ENCODE measurements around the gene PKNOX2. TPM values are rescaled to one million over a fixed set of nuclear protein-coding genes. Genes with fewer than 3 reads are reported as not detected.

The PKNOX2 gene
- total and polyA plus RNA-seq, 9 of the 15 experiments (the other 6 are each of a cell fraction or from before 2014, with no cell fraction given) = not detected

- TF ChIP-seq ZC3H4 (CRISPR knock-in tag; IDR thresholded peaks at IDR 0.05; ENCODE audit: borderline replicate concordance) = no peak
- no peak for TF ChIP-seq ZNF717 (CRISPR knock-in tag; IDR thresholded peaks at IDR 0.05)
- no peak for TF ChIP-seq HDAC3 (IDR thresholded peaks at IDR 0.05; ENCODE audit: borderline replicate concordance, partially characterized antibody)
- TF ChIP-seq THRAP3 (IDR thresholded peaks at IDR 0.05; ENCODE audit: borderline replicate concordance) = no peak
- no peak for TF ChIP-seq HES1 (IDR thresholded peaks at IDR 0.05; ENCODE audit: low read depth)
- TF ChIP-seq EGR1 (conservative IDR thresholded peaks at IDR 0.05) = no peak
- no peak for TF ChIP-seq ARNT (IDR thresholded peaks at IDR 0.05)
- no peak for TF ChIP-seq ARID2 (IDR thresholded peaks at IDR 0.05)
- TF ChIP-seq PTBP1 (IDR thresholded peaks at IDR 0.05; ENCODE audit: low read depth, low read length) = no peak
- no peak for TF ChIP-seq BRCA1 (IDR thresholded peaks at IDR 0.05)
- no peak for TF ChIP-seq BRCA1 (CRISPR knock-in tag; IDR thresholded peaks at IDR 0.05)
- no peak for TF ChIP-seq KAT8 (IDR thresholded peaks at IDR 0.05; ENCODE audit: low read depth)
- no peak for TF ChIP-seq MEF2A (IDR thresholded peaks at IDR 0.05; ENCODE audit: control insufficient read depth, low read depth, low read length)
- no peak for TF ChIP-seq ARID1B (IDR thresholded peaks at IDR 0.05)
- TF ChIP-seq ZNF707 (CRISPR knock-in tag; conservative IDR thresholded peaks at IDR 0.05) = no peak
- no peak for TF ChIP-seq GABPB1 (CRISPR knock-in tag; IDR thresholded peaks at IDR 0.05)
- no peak for TF ChIP-seq FOS (IDR thresholded peaks at IDR 0.05; ENCODE audit: extremely low read depth, insufficient read length)
- no peak for TF ChIP-seq ZNF668 (CRISPR knock-in tag; IDR thresholded peaks at IDR 0.05)
- no peak for TF ChIP-seq ZNF282 (CRISPR knock-in tag; IDR thresholded peaks at IDR 0.05)
- peaks cover 4% of the 10 kb centered on the region; the same call in 1 of the 2 replicates for H4K20me1 ChIP-seq (replicated peaks; ENCODE audit: control insufficient read depth, insufficient read depth, low read length)
- no peak overlapping the region for H2AFZ ChIP-seq (ENCODE audit: low read depth, low read length)
- BruUV-seq (replicated peaks) = no TSS peak
- H3K9me1 ChIP-seq (ENCODE audit: control insufficient read depth, insufficient read depth, low read length) = no peaks in the 10 kb centered on the region
- no peaks in the 10 kb centered on the region for H3K79me2 ChIP-seq (ENCODE audit: control insufficient read depth, insufficient read depth, low read length)
- DNase-seq (ENCODE audit: extremely low read depth in 1 of 4, low spot score in 3 of 4) (no peak), FAIRE-seq (no peak), ATAC-seq (no peak)
- no peak overlapping the region for H3K4me3 ChIP-seq
- no peak overlapping the region for H3K9ac ChIP-seq (ENCODE audit: insufficient read depth in 1 of 2, low read depth in 2 of 2, low read length in 2 of 2)
- in situ Hi-C loops (cut with MboI) = no loop called here
- peaks cover 0 to 3% of the 10 kb centered on the region in 2 experiments; a peak in 1 of 5 replicates for H3K4me1 ChIP-seq (replicated peaks in 1 of 2; ENCODE audit: control insufficient read depth in 2 of 2, insufficient read depth in 2 of 2, low read length in 2 of 2)
- intact Hi-C loops (cut with micrococcal nuclease) = no loop called here
- H3K4me2 ChIP-seq (ENCODE audit: insufficient read depth, low read length) = no peak overlapping the region
- no peaks in the 10 kb centered on the region for H3K9me3 ChIP-seq (replicated peaks; ENCODE audit: control insufficient read depth, insufficient read depth, low read depth, low read length)
- no peak overlapping the region for H3K27ac ChIP-seq (ENCODE audit: extremely low read depth, low read depth, low read length)
- ChIA-PET POLR2A (interaction anchor here (0.9 to 1.2 kb wide), 2 partner anchors 15 to 18 kb away, joined by 3 read pairs; no protein-coding TSS in a partner anchor), CTCF (ENCODE audit: low intra/inter-chr PET ratio) (no interaction called here)
- H3K27me3 ChIP-seq (ENCODE audit: control insufficient read depth in 2 of 2, insufficient read depth in 2 of 2, low read length in 2 of 2) = peaks cover 51 to 78% of the 10 kb centered on the region in 2 experiments
- under 1% methylated on average over 7 of the region's 7 CpGs for WGBS (ENCODE audit: insufficient coverage, low coverage, missing lambda C conversion rate)
- H3K36me3 ChIP-seq (ENCODE audit: control insufficient read depth, insufficient read depth, low read length) = no peaks in the 10 kb centered on the region
Observed at GRCh38 chr11:125412509-125412908, 248.0 kb downstream of the PKNOX2 start.
